GM12875 (cell line): Measurements from ENCODE around the gene CAMTA2.

ENCODE experiments used
- H3K4me3 ChIP-seq: one replicate; pipeline ENCODE4 v1.5.1; 2011; ENCODE audit warnings: low read depth, low read length, control low read depth
- TF ChIP-seq, protein P1 (sequence below): IDR thresholded peaks from 2 replicates; pipeline ENCODE4 v1.5.1; 2011; ENCODE audit warnings: low read depth, mild to moderate bottlenecking, control low read depth, inconsistent platforms, low read length, moderate library complexity, borderline replicate concordance; ENCODE audit not compliant: insufficient read depth

CAMTA2 gene

DNA sequence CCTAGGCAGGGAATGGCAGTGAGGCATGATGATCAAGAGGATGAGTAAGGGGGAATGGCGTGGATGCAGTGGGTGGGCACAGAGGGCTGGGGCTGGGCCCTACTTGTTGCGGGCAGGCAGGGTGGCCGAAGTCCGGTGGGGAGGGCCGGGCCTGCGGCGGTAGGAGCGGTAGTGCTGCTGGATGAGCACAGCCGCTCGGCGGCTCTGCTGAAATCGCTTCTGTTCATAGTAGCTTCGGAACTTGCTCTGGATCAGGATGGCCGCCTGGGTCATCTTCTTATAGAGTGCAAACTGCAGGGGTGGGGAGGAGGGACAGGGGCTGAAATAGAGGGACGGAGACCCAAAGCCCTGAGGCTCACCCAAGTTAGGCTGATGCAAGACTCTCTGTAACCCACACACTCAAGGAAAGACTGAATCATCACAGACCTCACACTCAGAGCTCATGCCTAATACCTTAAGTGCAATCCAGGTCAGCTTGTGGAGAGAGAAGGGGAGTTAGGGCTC lies 18.4 kb downstream of the CAMTA2 start:
- H3K4me3 ChIP-seq = no peak overlapping the region
- TF ChIP-seq, protein P1, sequence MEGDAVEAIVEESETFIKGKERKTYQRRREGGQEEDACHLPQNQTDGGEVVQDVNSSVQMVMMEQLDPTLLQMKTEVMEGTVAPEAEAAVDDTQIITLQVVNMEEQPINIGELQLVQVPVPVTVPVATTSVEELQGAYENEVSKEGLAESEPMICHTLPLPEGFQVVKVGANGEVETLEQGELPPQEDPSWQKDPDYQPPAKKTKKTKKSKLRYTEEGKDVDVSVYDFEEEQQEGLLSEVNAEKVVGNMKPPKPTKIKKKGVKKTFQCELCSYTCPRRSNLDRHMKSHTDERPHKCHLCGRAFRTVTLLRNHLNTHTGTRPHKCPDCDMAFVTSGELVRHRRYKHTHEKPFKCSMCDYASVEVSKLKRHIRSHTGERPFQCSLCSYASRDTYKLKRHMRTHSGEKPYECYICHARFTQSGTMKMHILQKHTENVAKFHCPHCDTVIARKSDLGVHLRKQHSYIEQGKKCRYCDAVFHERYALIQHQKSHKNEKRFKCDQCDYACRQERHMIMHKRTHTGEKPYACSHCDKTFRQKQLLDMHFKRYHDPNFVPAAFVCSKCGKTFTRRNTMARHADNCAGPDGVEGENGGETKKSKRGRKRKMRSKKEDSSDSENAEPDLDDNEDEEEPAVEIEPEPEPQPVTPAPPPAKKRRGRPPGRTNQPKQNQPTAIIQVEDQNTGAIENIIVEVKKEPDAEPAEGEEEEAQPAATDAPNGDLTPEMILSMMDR = no peak

DNA sequence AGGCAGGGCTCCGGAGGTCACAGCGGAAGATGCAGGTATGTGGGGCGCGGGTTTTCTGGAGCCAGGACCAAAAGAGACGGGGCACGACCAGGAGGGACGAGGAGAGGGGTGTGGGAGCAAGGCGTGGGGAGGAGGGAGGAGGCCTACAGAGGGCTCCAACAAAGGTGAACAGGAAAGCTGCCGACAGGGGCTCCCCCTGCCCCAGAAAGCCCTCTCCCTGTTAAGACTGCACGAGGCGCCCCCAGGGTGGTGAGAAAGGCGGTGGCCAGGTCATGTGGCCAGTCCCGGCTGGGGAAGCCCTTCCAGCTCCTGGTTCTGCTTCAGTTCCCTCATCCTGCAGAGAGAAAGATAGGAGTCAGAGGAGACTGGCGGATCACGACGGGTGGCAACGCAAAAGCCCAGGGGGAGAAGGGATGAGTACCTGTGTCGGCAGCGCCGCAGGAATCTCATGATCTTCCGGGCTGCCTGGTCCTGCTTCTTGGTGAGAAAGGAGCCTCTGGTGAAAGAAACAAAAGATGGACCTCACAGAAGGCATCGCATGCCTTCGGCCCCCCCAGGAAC lies 18.9 kb downstream of the CAMTA2 start:
- TF ChIP-seq, protein P1 = no peak
- H3K4me3 ChIP-seq = peak overlapping the region; percentile 93

DNA sequence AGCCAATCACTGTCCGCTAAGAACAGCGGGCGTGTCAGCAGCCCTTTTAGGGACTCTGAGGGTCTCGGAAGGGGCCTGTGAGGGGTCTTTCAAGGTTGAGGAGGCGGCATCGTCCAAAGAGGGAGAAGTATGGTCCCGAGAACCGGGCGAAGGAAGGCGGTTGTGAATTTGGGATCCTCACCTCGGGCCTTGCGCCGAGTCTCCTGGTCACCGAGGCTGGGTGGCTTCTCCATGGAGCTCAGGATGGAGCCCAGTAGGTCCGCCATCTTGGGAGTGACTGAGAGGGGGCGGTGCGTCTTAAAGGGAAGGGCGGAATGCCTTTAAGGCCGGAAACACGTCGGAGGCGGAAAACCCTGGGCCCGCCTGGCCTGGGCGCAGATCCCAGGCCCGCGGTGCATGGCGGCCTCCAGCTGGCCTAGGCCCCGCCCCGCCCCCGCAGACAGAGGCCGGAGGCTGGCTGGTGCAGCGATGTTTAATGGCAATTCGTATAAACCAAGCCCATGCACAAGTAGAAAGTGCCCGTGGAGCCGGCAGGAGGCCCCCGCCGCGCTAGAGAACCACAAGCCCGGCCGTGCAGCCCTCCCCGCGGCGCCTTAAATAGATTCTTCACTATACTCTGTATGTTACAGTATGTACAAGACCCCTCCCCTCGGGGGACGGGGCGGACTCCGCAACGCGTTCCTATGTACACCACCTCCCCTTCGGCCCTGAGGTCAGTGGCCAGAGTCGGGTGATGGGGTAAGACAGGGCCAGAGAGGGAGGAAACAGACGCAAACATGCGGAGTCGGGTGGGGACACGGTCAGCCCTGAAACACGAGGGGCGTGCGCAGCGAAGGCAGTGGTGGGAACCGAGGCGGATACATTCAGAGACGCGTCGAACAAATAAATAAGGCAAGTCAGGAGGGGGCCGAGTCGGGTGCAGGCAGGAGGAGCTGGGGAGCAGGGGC lies 19.7 kb downstream of the CAMTA2 start, which contains the start of gene SPAG7:
TSS of gene SPAG7 (minus strand) at position 279 of the 947 bp plus-strand sequence. CDS start at position 266, 13 bp downstream.
- peak within 1 kb of the TSS; percentile 93 for H3K4me3 ChIP-seq
- TF ChIP-seq, protein P1 = no peak

DNA sequence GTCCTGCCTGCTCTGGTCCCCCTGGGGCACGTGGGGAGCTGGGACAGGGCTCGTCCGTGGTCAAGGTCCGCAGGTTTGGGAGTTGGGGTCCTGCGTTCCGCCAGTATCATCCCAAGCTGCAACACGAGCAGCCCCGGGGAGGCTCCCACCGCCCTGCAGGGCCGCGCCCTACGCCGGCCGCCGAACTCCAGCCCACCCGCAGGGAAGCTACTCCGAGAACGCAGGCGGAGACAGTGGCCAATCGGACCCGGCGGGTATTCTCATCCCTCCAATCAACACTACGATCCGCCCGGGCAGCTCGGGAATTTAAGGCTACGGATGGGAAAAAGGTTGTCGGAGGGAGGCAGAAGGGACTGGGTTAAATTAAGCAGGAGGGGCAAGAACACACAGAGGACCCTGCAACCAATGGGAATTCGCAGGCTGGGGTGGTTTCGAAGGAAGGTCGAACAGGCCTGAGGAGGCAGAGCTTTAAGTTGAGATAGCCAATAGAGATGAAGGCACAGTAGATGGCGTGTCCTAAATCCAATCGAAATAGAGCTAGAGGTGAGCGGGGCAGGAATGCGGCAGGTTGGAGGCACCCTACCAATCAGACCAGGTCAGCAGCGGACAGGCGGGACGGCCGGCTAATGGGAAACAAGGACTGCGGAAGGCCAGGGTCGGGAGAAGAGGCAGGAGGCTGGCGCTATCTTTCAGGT lies 20.5 kb downstream of the CAMTA2 start:
- TF ChIP-seq, protein P1 = no peak
- H3K4me3 ChIP-seq = peak overlapping the region; percentile 93

DNA sequence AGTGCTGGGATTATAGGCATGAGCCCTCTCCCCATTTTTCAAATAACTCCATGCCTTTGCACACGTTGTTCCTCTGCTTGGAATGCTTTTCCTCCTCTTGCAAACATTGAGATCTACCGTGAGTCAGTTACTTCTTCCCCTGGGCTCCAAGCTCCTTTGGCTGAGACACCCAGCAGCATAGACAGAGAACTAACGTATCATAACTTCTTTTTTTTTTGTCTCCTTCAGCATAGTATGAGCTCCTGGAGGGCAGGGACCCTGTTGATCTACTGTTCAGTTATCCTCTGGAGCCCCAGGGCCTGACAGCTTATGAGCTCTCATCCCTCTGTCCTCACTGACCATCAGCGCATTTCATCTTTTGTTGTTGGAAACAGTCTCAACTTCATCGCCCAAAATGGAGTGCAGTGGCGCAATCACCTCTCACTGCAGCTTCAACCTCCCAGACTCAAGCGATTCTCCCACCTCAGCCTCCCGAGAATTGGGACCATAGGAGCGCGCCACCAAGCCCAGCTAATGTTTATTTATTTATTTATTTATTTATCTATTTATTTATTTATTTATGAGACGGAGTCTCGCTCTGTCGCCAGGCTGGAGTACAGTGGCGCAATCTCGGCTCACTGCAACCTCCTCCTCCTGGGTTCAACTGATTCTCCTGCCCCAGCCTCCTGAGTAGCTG lies 22.0 kb downstream of the CAMTA2 start:
- TF ChIP-seq, protein P1 = no peak
- no peak overlapping the region for H3K4me3 ChIP-seq

DNA sequence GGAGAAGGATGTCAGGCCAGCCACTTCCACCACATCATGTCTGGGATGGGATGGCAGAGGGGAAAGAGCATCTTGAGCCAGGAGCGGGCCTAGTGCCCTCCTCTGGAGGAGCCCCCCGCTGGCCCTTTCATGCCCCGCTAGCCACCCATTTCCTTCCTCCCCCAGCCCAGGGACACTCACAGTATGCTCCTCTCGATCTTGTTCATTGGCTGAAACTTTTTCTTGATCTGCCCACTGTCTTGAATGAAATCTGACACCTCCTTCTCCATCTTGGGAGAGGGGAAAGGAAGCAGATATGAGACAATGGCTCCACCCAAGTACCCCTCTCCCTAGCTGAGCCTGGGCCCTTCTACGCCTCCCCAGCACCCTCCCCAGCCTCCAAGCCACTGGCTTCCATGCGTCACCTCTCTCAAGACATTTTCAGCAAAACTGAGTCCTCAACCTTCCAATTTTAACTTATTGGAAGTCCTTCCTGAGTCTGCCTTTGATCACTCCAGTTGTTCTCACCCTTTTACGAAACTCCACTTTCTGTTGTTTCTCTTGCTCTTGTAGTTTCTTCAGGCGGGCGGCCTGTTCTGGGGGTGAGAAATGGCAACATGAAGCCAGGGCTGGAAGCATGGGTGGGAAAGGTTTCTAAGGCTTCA lies 27.1 kb downstream of the CAMTA2 start:
- H3K4me3 ChIP-seq = no peak overlapping the region
- TF ChIP-seq, protein P1 = no peak
